Measurements from ENCODE around the gene RAB4A.

The RAB4A gene

DNA sequence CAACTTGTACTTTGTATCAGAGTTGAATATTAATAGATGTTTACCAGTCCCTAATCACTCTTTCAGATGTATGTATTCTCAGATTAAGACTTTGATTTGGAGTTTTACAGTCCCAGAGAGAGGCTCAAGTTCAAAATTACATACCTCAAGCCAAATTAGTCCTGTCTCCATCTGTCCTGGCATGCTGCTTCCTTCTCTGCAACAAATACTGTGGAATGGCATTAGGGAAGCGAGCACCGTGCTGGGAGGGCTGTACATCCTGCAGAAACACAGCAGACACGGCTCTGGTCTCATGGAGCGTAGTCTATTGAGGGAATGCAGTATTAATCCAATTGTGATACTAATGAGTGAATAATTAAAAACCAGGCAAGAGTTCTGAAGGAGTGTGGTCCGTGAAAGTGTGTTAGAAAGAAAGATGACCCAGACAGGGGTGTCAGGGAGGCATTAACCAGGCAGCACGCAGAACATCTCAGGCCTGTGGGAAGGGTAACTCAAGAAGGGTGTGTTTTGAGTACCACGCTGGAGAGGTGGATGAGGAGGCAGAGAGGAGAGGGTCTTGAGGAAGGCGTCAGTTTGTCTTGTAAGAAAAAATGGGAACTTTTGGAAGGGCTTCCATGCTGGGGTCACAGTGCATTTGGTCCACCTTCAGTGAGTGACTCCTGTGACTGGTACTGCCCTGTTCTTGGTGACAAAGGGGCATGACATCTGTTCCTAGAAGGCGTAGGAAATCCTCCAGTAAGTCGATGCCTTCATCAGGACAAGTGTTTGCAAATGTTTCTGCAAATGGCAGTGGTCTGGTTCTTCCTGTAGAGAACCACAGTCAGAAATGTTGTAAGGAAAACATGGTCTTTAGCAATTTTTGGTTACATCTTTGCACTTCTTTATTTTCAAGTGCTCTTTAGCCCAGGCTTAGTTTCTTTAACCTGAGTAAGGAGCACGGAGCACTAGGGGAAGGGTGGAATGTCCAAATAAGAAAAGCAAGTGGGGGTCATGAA lies 1.6 kb downstream of the RAB4A start:
- DNase-seq (ENCODE audit: insufficient read length, low spot score) (no peak), FAIRE-seq (no peak)
- TF ChIP-seq POLR2A (IDR thresholded peaks at IDR 0.05; ENCODE audit: low read depth, low read length), result no peak

GRCh38 chr1:229273507-229274232 lies 2.8 kb downstream of the RAB4A start:
- no peak for TF ChIP-seq POLR2A (IDR thresholded peaks at IDR 0.05; ENCODE audit: low read depth, low read length)
- DNase-seq (ENCODE audit: insufficient read length, low spot score), result no peak
- no peak for FAIRE-seq

- TF ChIP-seq POLR2A (IDR thresholded peaks at IDR 0.05; ENCODE audit: low read depth, low read length), result no peak
- no peak for FAIRE-seq
- no peak for DNase-seq (ENCODE audit: insufficient read length, low spot score)
These were observed 4.1 kb downstream of the RAB4A start for GRCh38 chr1:229275005-229275404.

DNA sequence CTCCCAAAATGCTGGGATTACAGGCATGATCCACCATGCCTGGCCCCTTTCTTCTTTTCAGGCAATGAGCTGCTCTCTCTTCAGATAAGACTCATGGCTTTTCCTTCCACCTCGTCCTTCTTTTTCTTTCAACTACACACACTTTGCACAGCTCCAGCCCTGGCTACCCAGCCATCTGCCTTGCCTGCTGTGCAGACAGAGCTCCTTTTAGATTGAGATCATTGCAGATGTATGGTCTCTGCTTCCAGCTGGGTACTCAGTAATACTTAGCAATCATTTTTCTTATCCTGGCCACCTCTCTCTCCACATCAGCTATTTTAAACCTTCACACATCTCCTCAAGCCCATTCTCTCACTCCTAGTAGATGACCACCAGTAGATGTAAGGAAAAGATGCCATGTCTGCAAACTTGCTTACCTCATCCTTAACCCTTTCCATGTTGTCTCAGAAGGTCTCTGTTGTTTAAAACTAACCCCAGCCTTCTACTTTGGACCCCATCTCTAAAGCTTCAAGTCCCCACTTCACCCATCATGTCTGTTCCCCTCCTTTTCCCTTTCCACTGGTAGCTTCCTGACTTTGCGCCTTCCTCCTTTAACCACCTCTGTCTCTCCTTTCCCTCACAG lies 7.3 kb downstream of the RAB4A start:
- FAIRE-seq, result no peak
- no peak for DNase-seq (ENCODE audit: insufficient read length, low spot score)
- no peak for TF ChIP-seq POLR2A (IDR thresholded peaks at IDR 0.05; ENCODE audit: low read depth, low read length)

- FAIRE-seq (no peak), DNase-seq (ENCODE audit: insufficient read length, low spot score) (no peak)
- TF ChIP-seq POLR2A (IDR thresholded peaks at IDR 0.05; ENCODE audit: low read depth, low read length), result no peak
These were observed 8.3 kb downstream of the RAB4A start for GRCh38 chr1:229279242-229279641.

DNA sequence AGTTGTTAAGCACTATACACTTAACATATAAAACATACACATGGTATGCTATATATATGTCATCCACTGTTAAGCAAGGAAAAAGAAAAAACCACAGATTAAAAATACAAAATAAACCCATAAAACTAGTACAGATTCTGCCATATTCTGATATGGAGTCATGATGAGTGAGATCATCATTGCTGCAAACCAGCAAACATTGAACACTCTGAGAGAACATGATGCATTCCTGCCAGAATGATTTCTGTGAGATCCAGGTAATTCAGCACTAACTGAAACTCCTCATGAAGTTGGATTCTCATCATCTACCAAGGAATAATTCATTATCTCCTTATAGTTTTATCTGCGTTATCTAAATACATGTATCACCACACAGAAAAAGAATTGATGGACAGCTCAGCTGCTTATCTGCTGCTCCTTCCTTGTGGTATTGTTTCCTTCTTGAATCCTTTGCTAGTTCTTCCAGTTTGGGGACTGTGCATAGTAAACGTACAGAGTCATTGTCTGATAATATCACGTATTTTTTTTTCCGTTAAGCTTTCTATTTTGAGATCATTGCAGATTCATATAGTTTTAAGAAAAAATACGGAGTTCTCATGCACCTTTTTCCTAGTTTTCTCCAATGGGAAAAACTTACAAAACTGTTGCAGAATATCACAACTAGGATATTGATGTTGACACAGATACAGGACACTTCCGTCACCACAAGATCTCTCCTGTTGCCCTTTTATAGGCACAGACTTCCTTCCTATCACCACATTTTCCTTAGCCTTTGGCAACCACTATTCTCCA lies 9.3 kb downstream of the RAB4A start:
- no peak for DNase-seq (ENCODE audit: insufficient read length, low spot score)
- TF ChIP-seq POLR2A (IDR thresholded peaks at IDR 0.05; ENCODE audit: low read depth, low read length), result no peak
- no peak for FAIRE-seq

DNA sequence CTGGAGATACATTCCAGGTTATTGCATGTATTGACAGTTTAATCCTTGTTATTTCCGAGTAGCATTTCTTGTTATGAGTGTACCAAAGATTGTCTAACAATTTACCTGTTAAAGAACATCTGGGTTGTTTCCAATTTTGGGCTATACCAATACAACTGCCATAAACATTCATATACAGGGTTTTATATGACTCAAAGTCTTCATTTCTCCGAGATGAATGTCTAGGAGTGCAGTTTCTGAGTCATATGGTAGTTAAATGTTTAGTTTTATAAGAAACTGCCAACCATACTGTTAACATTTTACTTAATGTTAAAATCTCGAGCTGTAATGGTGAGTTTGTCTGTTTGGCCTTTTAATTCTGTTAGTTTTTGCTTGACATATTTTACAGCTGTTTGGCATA lies 10.0 kb downstream of the RAB4A start:
- TF ChIP-seq POLR2A (IDR thresholded peaks at IDR 0.05; ENCODE audit: low read depth, low read length), result no peak
- DNase-seq (ENCODE audit: insufficient read length, low spot score), result no peak
- no peak for FAIRE-seq

- FAIRE-seq (no peak), DNase-seq (ENCODE audit: insufficient read length, low spot score) (no peak)
- TF ChIP-seq POLR2A (IDR thresholded peaks at IDR 0.05; ENCODE audit: low read depth, low read length), result no peak
These were observed 10.5 kb downstream of the RAB4A start for GRCh38 chr1:229281339-229281926.

- FAIRE-seq (no peak), DNase-seq (ENCODE audit: insufficient read length, low spot score) (no peak)
- no peak for TF ChIP-seq POLR2A (IDR thresholded peaks at IDR 0.05; ENCODE audit: low read depth, low read length)
These were observed 11.4 kb downstream of the RAB4A start for GRCh38 chr1:229282295-229282823.

- FAIRE-seq, result no peak
- no peak for TF ChIP-seq POLR2A (IDR thresholded peaks at IDR 0.05; ENCODE audit: low read depth, low read length)
- no peak for DNase-seq (ENCODE audit: insufficient read length, low spot score)
These were observed 12.3 kb downstream of the RAB4A start for GRCh38 chr1:229283183-229283611.

- FAIRE-seq (no peak), DNase-seq (ENCODE audit: insufficient read length, low spot score) (no peak)
- no peak for TF ChIP-seq POLR2A (IDR thresholded peaks at IDR 0.05; ENCODE audit: low read depth, low read length)
These were observed 14.0 kb downstream of the RAB4A start for GRCh38 chr1:229284887-229285286.

GRCh38 chr1:229285440-229285839 lies 14.5 kb downstream of the RAB4A start:
- FAIRE-seq (no peak), DNase-seq (ENCODE audit: insufficient read length, low spot score) (no peak)
- no peak for TF ChIP-seq POLR2A (IDR thresholded peaks at IDR 0.05; ENCODE audit: low read depth, low read length)

All from H54 (cell line).